Measurements from ENCODE around the gene TRIOBP. TPM values are rescaled to one million over a fixed set of nuclear protein-coding genes. Genes with fewer than 3 reads are reported as not detected.

Gene TRIOBP
- total and polyA plus RNA-seq, 2 donors (not counting 3 experiments of a cell fraction or from before 2014, with no cell fraction given): 60.6 to 104 TPM

GRCh38 chr22:37784829-37785495 lies 88.1 kb downstream of the TRIOBP start:
- BruUV-seq (replicated peaks): no TSS peak
- CTCF ChIA-PET: no interaction called here
- Histone ChIP-seq H4K20me1 (replicated peaks; ENCODE audit: control insufficient read depth, extremely low read depth, insufficient read depth, low read length) (no peaks in the 10 kb centered on the region), H2AFZ (ENCODE audit: low read depth, low read length) (no peak overlapping the region), H3K4me1 (ENCODE audit: control insufficient read depth, extremely low read depth, insufficient read depth, low read length) (peaks cover 15% of the 10 kb centered on the region), H3K79me2 (ENCODE audit: control insufficient read depth, insufficient read depth, low read length) (no peaks in the 10 kb centered on the region), H3K9ac (replicated peaks; ENCODE audit: extremely low read depth, insufficient read depth, low read length) (no peak overlapping the region), H3K9me3 (replicated peaks; ENCODE audit: control insufficient read depth, insufficient read depth, low read length) (no peaks in the 10 kb centered on the region), H3K9me1 (replicated peaks; ENCODE audit: control insufficient read depth, extremely low read depth, insufficient read depth, low read length) (no peaks in the 10 kb centered on the region), H3K36me3 (ENCODE audit: control insufficient read depth in 2 of 2, extremely low read depth in 1 of 2, insufficient read depth in 2 of 2, low read length in 2 of 2) (no peaks in the 10 kb centered on the region), H3K4me3 (replicated peaks in 1 of 3; ENCODE audit: insufficient read depth in 1 of 3, low read depth in 1 of 3, low read length in 3 of 3) (no peak overlapping the region), H3K4me2 (ENCODE audit: insufficient read depth, low read length) (no peak overlapping the region), H3K27ac (ENCODE audit: insufficient read depth, low read depth, low read length) (no peak overlapping the region), H3K27me3 (ENCODE audit: control insufficient read depth in 2 of 2, insufficient read depth in 2 of 2, low read length in 2 of 2) (no peaks in the 10 kb centered on the region)
- dilution Hi-C loops (cut with MboI; ENCODE audit: extremely low pct_ligation_motif_present, low sequenced_read_pairs) (no loop called here), intact Hi-C loops (cut with micrococcal nuclease) (no loop called here)
- DNase-seq (ENCODE audit: low read depth, low spot score): no peak
- no peak for FAIRE-seq
- POLR2A ChIA-PET: no interaction called here
- TF ChIP-seq MYC (IDR thresholded peaks at IDR 0.05; ENCODE audit: low read depth, low read length) (no peak), GATA2 (IDR thresholded peaks at IDR 0.05; ENCODE audit: insufficient read depth, insufficient read length, low read depth, low read length) (no peak)

- no peaks in the 10 kb centered on the region for H3K9me3 ChIP-seq (replicated peaks; ENCODE audit: control insufficient read depth, insufficient read depth, low read length)
- H3K27me3 ChIP-seq (ENCODE audit: control insufficient read depth in 2 of 2, insufficient read depth in 2 of 2, low read length in 2 of 2): no peaks in the 10 kb centered on the region
- FAIRE-seq (no peak), DNase-seq (ENCODE audit: low read depth, low spot score) (no peak)
- no peak overlapping the region for H3K9ac ChIP-seq (replicated peaks; ENCODE audit: extremely low read depth, insufficient read depth, low read length)
- H3K27ac ChIP-seq (ENCODE audit: insufficient read depth, low read depth, low read length): no peak overlapping the region
- intact Hi-C loops (cut with micrococcal nuclease): loop anchor here (5.0 kb wide), 1 partner anchor 113 kb away; the partner anchor contains the start of gene LGALS1
- no peak overlapping the region for H3K4me2 ChIP-seq (ENCODE audit: insufficient read depth, low read length)
- BruUV-seq (replicated peaks): no TSS peak
- H3K4me1 ChIP-seq (ENCODE audit: control insufficient read depth, extremely low read depth, insufficient read depth, low read length): no peaks in the 10 kb centered on the region
- dilution Hi-C loops (cut with MboI; ENCODE audit: extremely low pct_ligation_motif_present, low sequenced_read_pairs): no loop called here
- POLR2A ChIA-PET: no interaction called here
- no peak overlapping the region for H2AFZ ChIP-seq (ENCODE audit: low read depth, low read length)
- no peaks in the 10 kb centered on the region for H3K36me3 ChIP-seq (ENCODE audit: control insufficient read depth in 2 of 2, extremely low read depth in 1 of 2, insufficient read depth in 2 of 2, low read length in 2 of 2)
- H3K79me2 ChIP-seq (ENCODE audit: control insufficient read depth, insufficient read depth, low read length): no peaks in the 10 kb centered on the region
- H4K20me1 ChIP-seq (replicated peaks; ENCODE audit: control insufficient read depth, extremely low read depth, insufficient read depth, low read length): no peaks in the 10 kb centered on the region
- H3K4me3 ChIP-seq (replicated peaks in 1 of 3; ENCODE audit: insufficient read depth in 1 of 3, low read depth in 1 of 3, low read length in 3 of 3): no peak overlapping the region
- CTCF ChIA-PET: interaction anchor here (3.0 kb wide), 1 partner anchor 147 kb away, joined by 13 read pairs; no protein-coding TSS in a partner anchor
- TF ChIP-seq POLR2AphosphoS5 (IDR thresholded peaks at IDR 0.05; ENCODE audit: insufficient read depth, low read depth, low read length): no peak
- no peak for TF ChIP-seq EZH2 (IDR thresholded peaks at IDR 0.05; ENCODE audit: borderline replicate concordance, low read depth, low read length, severe bottlenecking)
- TF ChIP-seq FOS (IDR thresholded peaks at IDR 0.05; ENCODE audit: borderline replicate concordance, insufficient read depth, low read length): no peak
- TF ChIP-seq MAX (IDR thresholded peaks at IDR 0.05; ENCODE audit: insufficient read depth, insufficient read length): no peak
- TF ChIP-seq JUN (IDR thresholded peaks at IDR 0.05; ENCODE audit: borderline replicate concordance, insufficient read depth, insufficient read length, low read depth): no peak
- TF ChIP-seq GATA2 (IDR thresholded peaks at IDR 0.05; ENCODE audit: insufficient read depth, insufficient read length, low read depth, low read length): no peak
- TF ChIP-seq MYC (IDR thresholded peaks at IDR 0.05; ENCODE audit: low read depth, low read length): no peak
- TF ChIP-seq POLR2A (IDR thresholded peaks at IDR 0.05; ENCODE audit: low read depth, low read length): no peak
- H3K9me1 ChIP-seq (replicated peaks; ENCODE audit: control insufficient read depth, extremely low read depth, insufficient read depth, low read length): no peaks in the 10 kb centered on the region
These were observed 93.4 kb downstream of the TRIOBP start for GRCh38 chr22:37790234-37790633.

All from endothelial cell of umbilical vein (primary cell).